ENCODE results near the gene CPA1. TPM values are rescaled to one million over a fixed set of nuclear protein-coding genes. Genes with fewer than 3 reads are reported as not detected.

The CPA1 gene
- total RNA-seq, 1 donor from 2014 or later: not detected

- TF ChIP-seq CTCF (conservative IDR thresholded peaks at IDR 0.05; ENCODE audit: low read depth, low read length): no peak
- DNase-seq (ENCODE audit: low read depth): no peak
- H3K4me3 ChIP-seq (ENCODE audit: low read depth, low read length): no peak overlapping the region
These were observed 56.0 kb downstream of the CPA1 start for GRCh38 chr7:130436253-130436652.

Other genes with a start within 250 kb of the CPA1 start
- 9.3 and 12.2 TPM in 2 replicates for gene TMEM209, start 175.1 kb upstream of the CPA1 start, total RNA-seq
- not detected in 2 replicates for gene SSMEM1, start 172.6 kb upstream of the CPA1 start, total RNA-seq
- 0.14 TPM in 1 of 2 replicates, not detected in the other for gene CPA2, start 113.6 kb upstream of the CPA1 start, total RNA-seq
- 19.2 and 19.6 TPM in 2 replicates for gene CPA4, start 87.3 kb upstream of the CPA1 start, total RNA-seq
- gene CPA5, start 35.7 kb upstream of the CPA1 start, total RNA-seq: 0.12 TPM in 1 of 2 replicates, not detected in the other
- gene CEP41, start 60.5 kb downstream of the CPA1 start, total RNA-seq: 19.1 and 22.0 TPM in 2 replicates
- 42.0 and 66.4 TPM in 2 replicates for gene MEST, start 111.6 kb downstream of the CPA1 start, total RNA-seq

Data from epithelial cell of proximal tubule (primary cell).